Measurements from ENCODE around the gene PGF. TPM values are rescaled to one million over a fixed set of nuclear protein-coding genes. Genes with fewer than 3 reads are reported as not detected.

Gene PGF
- total and polyA plus RNA-seq, 2 of the 13 experiments (the other 11 are each of a cell fraction or from before 2014, with no cell fraction given) = 10.7 to 27.5 TPM

DNA sequence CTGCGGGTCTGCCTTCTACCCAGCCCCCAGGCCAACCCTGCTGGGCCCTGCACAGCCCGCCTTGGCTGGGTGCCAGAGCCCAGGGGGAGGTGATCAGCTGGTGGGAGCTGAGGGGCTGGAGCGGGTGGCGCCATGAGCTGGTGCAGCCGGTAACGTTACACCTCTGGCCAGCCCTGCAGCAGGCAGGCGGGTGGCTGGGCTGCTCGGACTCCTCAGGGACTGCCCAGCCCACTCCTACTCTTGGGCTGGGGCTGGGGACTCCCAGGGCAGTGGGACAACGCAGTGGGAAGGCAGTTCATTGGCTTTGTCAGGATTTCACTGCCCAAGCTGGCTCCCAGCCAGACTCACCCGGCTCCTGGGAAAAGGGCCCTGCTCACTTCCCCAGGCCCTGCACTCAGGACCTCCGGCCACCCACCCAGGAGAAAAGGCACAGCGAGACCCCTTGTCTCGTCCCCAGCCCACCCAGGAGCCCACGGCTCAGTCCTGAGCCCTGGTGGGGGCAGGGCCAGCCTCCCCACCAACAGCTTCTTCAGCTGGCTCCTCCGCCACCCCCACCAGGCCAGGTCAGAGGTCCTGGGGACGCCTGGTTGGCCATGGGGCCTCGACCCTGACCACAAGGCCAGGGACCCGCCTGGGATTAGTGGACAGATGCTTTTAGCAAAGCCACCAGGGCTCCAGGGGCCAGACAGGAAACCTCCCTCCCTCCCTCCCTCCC is 1.0 kb downstream of the PGF start (continued):
- TF ChIP-seq BRD4 (CRISPR knock-in tag; IDR thresholded peaks at IDR 0.05) (no peak), MTA1 (CRISPR knock-in tag; IDR thresholded peaks at IDR 0.05; ENCODE audit: borderline replicate concordance) (peak; percentile 63), NCOR1 (IDR thresholded peaks at IDR 0.05; ENCODE audit: borderline replicate concordance, low read length) (peak; percentile 13; the same call in 1 of the 2 replicates), ZNF256 (CRISPR knock-in tag; conservative IDR thresholded peaks at IDR 0.05) (no peak), HMGA1 (CRISPR knock-in tag; conservative IDR thresholded peaks at IDR 0.05) (no peak), ZKSCAN8 (CRISPR knock-in tag; IDR thresholded peaks at IDR 0.05; ENCODE audit: borderline replicate concordance) (0 out of 2 replicates have a peak, but pooled peaks have one; percentile 29), NRL (CRISPR knock-in tag; IDR thresholded peaks at IDR 0.05; ENCODE audit: borderline replicate concordance) (peak; percentile 36; the same call in 1 of the 2 replicates), MIXL1 (CRISPR knock-in tag; IDR thresholded peaks at IDR 0.05) (no peak), RCOR2 (CRISPR knock-in tag; IDR thresholded peaks at IDR 0.05) (no peak), ZNF615 (CRISPR knock-in tag; IDR thresholded peaks at IDR 0.05; ENCODE audit: borderline replicate concordance) (no peak), ZFX (CRISPR knock-in tag; IDR thresholded peaks at IDR 0.05; ENCODE audit: low read depth) (peak; percentile 71), ZBTB8A (CRISPR knock-in tag; IDR thresholded peaks at IDR 0.05; ENCODE audit: borderline replicate concordance, low read depth) (no peak), PHF8 (CRISPR knock-in tag; IDR thresholded peaks at IDR 0.05) (peak; percentile 24; the same call in 1 of the 2 replicates)
- TF ChIP-seq, protein P1, sequence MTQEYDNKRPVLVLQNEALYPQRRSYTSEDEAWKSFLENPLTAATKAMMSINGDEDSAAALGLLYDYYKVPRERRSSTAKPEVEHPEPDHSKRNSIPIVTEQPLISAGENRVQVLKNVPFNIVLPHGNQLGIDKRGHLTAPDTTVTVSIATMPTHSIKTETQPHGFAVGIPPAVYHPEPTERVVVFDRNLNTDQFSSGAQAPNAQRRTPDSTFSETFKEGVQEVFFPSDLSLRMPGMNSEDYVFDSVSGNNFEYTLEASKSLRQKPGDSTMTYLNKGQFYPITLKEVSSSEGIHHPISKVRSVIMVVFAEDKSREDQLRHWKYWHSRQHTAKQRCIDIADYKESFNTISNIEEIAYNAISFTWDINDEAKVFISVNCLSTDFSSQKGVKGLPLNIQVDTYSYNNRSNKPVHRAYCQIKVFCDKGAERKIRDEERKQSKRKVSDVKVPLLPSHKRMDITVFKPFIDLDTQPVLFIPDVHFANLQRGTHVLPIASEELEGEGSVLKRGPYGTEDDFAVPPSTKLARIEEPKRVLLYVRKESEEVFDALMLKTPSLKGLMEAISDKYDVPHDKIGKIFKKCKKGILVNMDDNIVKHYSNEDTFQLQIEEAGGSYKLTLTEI (CRISPR knock-in tag; conservative IDR thresholded peaks at IDR 0.05) = no peak
- TF ChIP-seq, protein P2, sequence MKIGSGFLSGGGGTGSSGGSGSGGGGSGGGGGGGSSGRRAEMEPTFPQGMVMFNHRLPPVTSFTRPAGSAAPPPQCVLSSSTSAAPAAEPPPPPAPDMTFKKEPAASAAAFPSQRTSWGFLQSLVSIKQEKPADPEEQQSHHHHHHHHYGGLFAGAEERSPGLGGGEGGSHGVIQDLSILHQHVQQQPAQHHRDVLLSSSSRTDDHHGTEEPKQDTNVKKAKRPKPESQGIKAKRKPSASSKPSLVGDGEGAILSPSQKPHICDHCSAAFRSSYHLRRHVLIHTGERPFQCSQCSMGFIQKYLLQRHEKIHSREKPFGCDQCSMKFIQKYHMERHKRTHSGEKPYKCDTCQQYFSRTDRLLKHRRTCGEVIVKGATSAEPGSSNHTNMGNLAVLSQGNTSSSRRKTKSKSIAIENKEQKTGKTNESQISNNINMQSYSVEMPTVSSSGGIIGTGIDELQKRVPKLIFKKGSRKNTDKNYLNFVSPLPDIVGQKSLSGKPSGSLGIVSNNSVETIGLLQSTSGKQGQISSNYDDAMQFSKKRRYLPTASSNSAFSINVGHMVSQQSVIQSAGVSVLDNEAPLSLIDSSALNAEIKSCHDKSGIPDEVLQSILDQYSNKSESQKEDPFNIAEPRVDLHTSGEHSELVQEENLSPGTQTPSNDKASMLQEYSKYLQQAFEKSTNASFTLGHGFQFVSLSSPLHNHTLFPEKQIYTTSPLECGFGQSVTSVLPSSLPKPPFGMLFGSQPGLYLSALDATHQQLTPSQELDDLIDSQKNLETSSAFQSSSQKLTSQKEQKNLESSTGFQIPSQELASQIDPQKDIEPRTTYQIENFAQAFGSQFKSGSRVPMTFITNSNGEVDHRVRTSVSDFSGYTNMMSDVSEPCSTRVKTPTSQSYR (CRISPR knock-in tag; IDR thresholded peaks at IDR 0.05; ENCODE audit: borderline replicate concordance) = peak; percentile 75
- TF ChIP-seq, protein P3, sequence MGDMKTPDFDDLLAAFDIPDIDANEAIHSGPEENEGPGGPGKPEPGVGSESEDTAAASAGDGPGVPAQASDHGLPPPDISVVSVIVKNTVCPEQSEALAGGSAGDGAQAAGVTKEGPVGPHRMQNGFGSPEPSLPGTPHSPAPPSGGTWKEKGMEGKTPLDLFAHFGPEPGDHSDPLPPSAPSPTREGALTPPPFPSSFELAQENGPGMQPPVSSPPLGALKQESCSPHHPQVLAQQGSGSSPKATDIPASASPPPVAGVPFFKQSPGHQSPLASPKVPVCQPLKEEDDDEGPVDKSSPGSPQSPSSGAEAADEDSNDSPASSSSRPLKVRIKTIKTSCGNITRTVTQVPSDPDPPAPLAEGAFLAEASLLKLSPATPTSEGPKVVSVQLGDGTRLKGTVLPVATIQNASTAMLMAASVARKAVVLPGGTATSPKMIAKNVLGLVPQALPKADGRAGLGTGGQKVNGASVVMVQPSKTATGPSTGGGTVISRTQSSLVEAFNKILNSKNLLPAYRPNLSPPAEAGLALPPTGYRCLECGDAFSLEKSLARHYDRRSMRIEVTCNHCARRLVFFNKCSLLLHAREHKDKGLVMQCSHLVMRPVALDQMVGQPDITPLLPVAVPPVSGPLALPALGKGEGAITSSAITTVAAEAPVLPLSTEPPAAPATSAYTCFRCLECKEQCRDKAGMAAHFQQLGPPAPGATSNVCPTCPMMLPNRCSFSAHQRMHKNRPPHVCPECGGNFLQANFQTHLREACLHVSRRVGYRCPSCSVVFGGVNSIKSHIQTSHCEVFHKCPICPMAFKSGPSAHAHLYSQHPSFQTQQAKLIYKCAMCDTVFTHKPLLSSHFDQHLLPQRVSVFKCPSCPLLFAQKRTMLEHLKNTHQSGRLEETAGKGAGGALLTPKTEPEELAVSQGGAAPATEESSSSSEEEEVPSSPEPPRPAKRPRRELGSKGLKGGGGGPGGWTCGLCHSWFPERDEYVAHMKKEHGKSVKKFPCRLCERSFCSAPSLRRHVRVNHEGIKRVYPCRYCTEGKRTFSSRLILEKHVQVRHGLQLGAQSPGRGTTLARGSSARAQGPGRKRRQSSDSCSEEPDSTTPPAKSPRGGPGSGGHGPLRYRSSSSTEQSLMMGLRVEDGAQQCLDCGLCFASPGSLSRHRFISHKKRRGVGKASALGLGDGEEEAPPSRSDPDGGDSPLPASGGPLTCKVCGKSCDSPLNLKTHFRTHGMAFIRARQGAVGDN (CRISPR knock-in tag; IDR thresholded peaks at IDR 0.05) = peak; percentile 73
- TF ChIP-seq, protein P4, sequence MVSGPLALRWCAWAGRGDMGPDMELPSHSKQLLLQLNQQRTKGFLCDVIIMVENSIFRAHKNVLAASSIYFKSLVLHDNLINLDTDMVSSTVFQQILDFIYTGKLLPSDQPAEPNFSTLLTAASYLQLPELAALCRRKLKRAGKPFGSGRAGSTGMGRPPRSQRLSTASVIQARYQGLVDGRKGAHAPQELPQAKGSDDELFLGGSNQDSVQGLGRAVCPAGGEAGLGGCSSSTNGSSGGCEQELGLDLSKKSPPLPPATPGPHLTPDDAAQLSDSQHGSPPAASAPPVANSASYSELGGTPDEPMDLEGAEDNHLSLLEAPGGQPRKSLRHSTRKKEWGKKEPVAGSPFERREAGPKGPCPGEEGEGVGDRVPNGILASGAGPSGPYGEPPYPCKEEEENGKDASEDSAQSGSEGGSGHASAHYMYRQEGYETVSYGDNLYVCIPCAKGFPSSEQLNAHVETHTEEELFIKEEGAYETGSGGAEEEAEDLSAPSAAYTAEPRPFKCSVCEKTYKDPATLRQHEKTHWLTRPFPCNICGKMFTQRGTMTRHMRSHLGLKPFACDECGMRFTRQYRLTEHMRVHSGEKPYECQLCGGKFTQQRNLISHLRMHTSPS (CRISPR knock-in tag; IDR thresholded peaks at IDR 0.05; ENCODE audit: low read depth) = 0 out of 2 replicates have a peak, but pooled peaks have one; percentile 35
